ENCODE data around the gene XRN1. TPM values are rescaled to one million over a fixed set of nuclear protein-coding genes. Genes with fewer than 3 reads are reported as not detected.

The XRN1 gene
- total and polyA plus RNA-seq, 2 donors (not counting 1 experiment from before 2014, with no cell fraction given) = 19.9 to 55.7 TPM

DNA sequence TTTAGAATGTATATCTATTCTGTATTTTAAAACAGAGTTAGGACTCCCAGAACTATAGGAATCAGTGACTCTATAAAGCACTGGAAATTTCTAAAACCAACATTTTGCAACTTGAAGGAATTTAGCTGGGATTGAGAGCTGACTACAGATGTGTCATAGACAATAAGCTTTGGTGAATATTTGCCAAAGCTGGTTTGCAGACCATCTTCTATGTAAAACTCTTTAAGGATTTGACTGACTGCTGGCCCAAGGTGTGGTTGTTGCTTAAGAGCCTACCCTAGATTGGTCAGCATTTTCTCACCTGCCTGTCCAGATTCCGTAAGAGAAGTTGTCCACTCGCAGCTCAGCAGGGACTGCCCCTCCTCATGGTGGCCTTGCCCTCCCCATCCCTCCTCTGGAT is 149.2 kb downstream of the XRN1 start:
- Histone ChIP-seq H3K9ac (ENCODE audit: insufficient read depth, low read length) (no peak overlapping the region), H3K4me1 (ENCODE audit: control insufficient read depth, extremely low read depth, insufficient read depth, low read length) (no peaks in the 10 kb centered on the region), H3K9me3 (ENCODE audit: control insufficient read depth, insufficient read depth, low read depth, low read length) (no peaks in the 10 kb centered on the region), H3K27me3 (ENCODE audit: control insufficient read depth, insufficient read depth, low read length) (no peaks in the 10 kb centered on the region), H3K36me3 (ENCODE audit: control insufficient read depth, insufficient read depth, low read length) (no peaks in the 10 kb centered on the region), H2AFZ (ENCODE audit: low read length) (no peak overlapping the region), H4K20me1 (ENCODE audit: control insufficient read depth, extremely low read depth, insufficient read depth, low read length) (no peaks in the 10 kb centered on the region), H3K79me2 (ENCODE audit: control insufficient read depth, insufficient read depth, low read length) (no peaks in the 10 kb centered on the region), H3K27ac (ENCODE audit: insufficient read depth, low read length) (no peak overlapping the region), H3K4me2 (ENCODE audit: extremely low read depth, insufficient read depth, low read length) (no peak overlapping the region), H3K4me3 (replicated peaks in 1 of 4; ENCODE audit: control extremely low read depth in 1 of 4, insufficient read depth in 1 of 4, low read depth in 3 of 4, low read length in 4 of 4) (no peak overlapping the region)
- TF ChIP-seq, protein P1, sequence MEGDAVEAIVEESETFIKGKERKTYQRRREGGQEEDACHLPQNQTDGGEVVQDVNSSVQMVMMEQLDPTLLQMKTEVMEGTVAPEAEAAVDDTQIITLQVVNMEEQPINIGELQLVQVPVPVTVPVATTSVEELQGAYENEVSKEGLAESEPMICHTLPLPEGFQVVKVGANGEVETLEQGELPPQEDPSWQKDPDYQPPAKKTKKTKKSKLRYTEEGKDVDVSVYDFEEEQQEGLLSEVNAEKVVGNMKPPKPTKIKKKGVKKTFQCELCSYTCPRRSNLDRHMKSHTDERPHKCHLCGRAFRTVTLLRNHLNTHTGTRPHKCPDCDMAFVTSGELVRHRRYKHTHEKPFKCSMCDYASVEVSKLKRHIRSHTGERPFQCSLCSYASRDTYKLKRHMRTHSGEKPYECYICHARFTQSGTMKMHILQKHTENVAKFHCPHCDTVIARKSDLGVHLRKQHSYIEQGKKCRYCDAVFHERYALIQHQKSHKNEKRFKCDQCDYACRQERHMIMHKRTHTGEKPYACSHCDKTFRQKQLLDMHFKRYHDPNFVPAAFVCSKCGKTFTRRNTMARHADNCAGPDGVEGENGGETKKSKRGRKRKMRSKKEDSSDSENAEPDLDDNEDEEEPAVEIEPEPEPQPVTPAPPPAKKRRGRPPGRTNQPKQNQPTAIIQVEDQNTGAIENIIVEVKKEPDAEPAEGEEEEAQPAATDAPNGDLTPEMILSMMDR (conservative IDR thresholded peaks at IDR 0.05 in 1 of 2, IDR thresholded peaks at IDR 0.05 in 1 of 2; ENCODE audit: low read depth in 1 of 2, low read length in 2 of 2) = no peak
- no peak for TF ChIP-seq EZH2 (IDR thresholded peaks at IDR 0.05; ENCODE audit: low read length, missing control alignments)
- DNase-seq (ENCODE audit: low read depth in 2 of 2) = no peak

DNA sequence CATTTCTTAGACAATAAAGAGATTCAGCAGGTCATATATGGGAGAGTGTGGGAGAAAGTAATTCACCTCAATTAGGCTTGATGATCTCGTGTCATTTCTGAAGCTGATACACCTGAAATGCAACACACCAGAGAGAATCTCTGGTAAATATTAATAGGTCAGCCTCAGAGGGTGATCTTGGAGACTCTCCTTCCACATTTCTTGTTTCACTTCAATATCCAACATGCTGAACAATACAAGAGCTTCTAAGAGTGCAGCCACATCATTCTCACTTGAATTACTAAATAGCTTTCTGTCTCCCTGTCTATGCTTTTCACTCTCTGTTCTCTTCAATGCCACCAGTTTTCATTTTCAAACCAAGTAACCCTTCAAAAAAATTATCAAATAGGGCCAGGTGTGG is 151.3 kb downstream of the XRN1 start:
- no peaks in the 10 kb centered on the region for H3K4me1 ChIP-seq (ENCODE audit: control insufficient read depth, extremely low read depth, insufficient read depth, low read length)
- H3K79me2 ChIP-seq (ENCODE audit: control insufficient read depth, insufficient read depth, low read length) = no peaks in the 10 kb centered on the region
- no peak overlapping the region for H3K27ac ChIP-seq (ENCODE audit: insufficient read depth, low read length)
- H2AFZ ChIP-seq (ENCODE audit: low read length) = no peak overlapping the region
- no peaks in the 10 kb centered on the region for H4K20me1 ChIP-seq (ENCODE audit: control insufficient read depth, extremely low read depth, insufficient read depth, low read length)
- H3K27me3 ChIP-seq (ENCODE audit: control insufficient read depth, insufficient read depth, low read length) = no peaks in the 10 kb centered on the region
- H3K9me3 ChIP-seq (ENCODE audit: control insufficient read depth, insufficient read depth, low read depth, low read length) = no peaks in the 10 kb centered on the region
- no peak overlapping the region for H3K4me3 ChIP-seq (replicated peaks in 1 of 4; ENCODE audit: control extremely low read depth in 1 of 4, insufficient read depth in 1 of 4, low read depth in 3 of 4, low read length in 4 of 4)
- H3K36me3 ChIP-seq (ENCODE audit: control insufficient read depth, insufficient read depth, low read length) = no peaks in the 10 kb centered on the region
- TF ChIP-seq, protein P1 (conservative IDR thresholded peaks at IDR 0.05 in 1 of 2, IDR thresholded peaks at IDR 0.05 in 1 of 2; ENCODE audit: low read depth in 1 of 2, low read length in 2 of 2) = no peak
- TF ChIP-seq EZH2 (IDR thresholded peaks at IDR 0.05; ENCODE audit: low read length, missing control alignments) = no peak
- DNase-seq (ENCODE audit: low read depth in 2 of 2) = no peak
- H3K9ac ChIP-seq (ENCODE audit: insufficient read depth, low read length) = no peak overlapping the region
- H3K4me2 ChIP-seq (ENCODE audit: extremely low read depth, insufficient read depth, low read length) = no peak overlapping the region

DNA sequence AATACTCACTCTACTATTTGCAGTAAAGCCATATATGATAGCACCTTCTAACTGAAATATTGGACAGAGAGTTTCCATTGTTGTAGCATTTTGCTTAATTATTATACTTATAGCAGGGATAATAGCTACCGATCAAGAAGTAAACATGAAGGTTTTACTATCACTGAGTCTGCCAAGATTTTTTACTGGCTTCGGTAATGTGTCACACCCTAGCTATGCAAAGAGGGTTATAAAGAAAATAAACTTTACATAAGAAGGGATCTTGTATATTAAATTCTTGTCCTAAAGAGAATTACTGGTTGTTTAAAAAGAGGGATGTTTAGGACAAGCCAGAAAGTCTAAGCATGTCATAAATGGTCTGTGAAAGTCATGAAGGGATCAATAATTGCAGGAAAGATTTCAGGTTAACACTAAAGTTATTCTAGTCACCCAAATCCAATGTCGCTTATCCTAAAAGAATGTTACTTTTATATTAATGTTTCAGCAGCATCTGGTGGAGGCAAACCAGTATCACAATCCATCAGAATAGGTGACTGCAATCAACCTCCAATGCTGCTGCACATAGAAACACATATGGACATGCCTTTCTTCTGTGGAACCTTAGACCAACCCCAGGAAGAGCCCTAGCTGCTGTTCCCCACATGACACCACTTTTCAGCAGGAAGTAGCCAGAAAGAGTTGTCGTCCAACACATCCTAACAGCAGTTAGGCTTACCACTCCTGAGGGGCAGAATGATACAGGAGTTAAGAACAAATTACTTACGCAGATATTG is 159.8 kb downstream of the XRN1 start:
- DNase-seq (ENCODE audit: low read depth in 2 of 2) = no peak
- Histone ChIP-seq H3K27me3 (ENCODE audit: control insufficient read depth, insufficient read depth, low read length) (no peaks in the 10 kb centered on the region), H3K79me2 (ENCODE audit: control insufficient read depth, insufficient read depth, low read length) (no peaks in the 10 kb centered on the region), H4K20me1 (ENCODE audit: control insufficient read depth, extremely low read depth, insufficient read depth, low read length) (no peaks in the 10 kb centered on the region), H3K4me3 (replicated peaks in 1 of 4; ENCODE audit: control extremely low read depth in 1 of 4, insufficient read depth in 1 of 4, low read depth in 3 of 4, low read length in 4 of 4) (no peak overlapping the region), H3K9ac (ENCODE audit: insufficient read depth, low read length) (no peak overlapping the region), H3K4me2 (ENCODE audit: extremely low read depth, insufficient read depth, low read length) (no peak overlapping the region), H2AFZ (ENCODE audit: low read length) (no peak overlapping the region), H3K36me3 (ENCODE audit: control insufficient read depth, insufficient read depth, low read length) (no peaks in the 10 kb centered on the region), H3K9me3 (ENCODE audit: control insufficient read depth, insufficient read depth, low read depth, low read length) (no peaks in the 10 kb centered on the region), H3K27ac (ENCODE audit: insufficient read depth, low read length) (no peak overlapping the region), H3K4me1 (ENCODE audit: control insufficient read depth, extremely low read depth, insufficient read depth, low read length) (no peaks in the 10 kb centered on the region)
- TF ChIP-seq EZH2 (IDR thresholded peaks at IDR 0.05; ENCODE audit: low read length, missing control alignments) = no peak
- TF ChIP-seq, protein P1 (conservative IDR thresholded peaks at IDR 0.05 in 1 of 2, IDR thresholded peaks at IDR 0.05 in 1 of 2; ENCODE audit: low read depth in 1 of 2, low read length in 2 of 2) = no peak
